ENCODE measurements around the gene SYNPO2L.
"Not testable (repeated sequence)": the region's sequence is repeated elsewhere in the genome, so short reads cannot be mapped to it uniquely, and the experiment has no call there.

DNA sequence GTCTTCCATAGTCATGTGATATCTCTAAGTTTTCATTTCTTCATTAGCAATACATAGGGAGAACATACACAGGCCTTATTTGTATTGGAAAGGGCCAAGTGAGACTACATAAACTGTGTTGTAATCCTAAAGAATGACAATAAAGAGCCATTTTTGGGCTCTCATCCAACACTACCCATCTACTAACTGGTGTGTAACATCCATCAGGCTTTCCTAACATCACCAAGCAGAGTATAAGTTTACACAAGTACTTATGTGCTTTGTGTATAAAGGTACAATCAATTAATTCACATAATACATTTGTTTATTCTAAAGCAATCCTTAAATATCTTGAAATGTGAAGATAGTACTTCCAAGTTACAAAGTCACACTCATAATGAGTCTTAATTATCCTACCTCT is 39.5 kb upstream of the SYNPO2L start:
- not testable (repeated sequence) for TF ChIP-seq ZFP30 (CRISPR knock-in tag; IDR thresholded peaks at IDR 0.05); ZFP3 (CRISPR knock-in tag; IDR thresholded peaks at IDR 0.05); TCF4 (CRISPR knock-in tag; IDR thresholded peaks at IDR 0.05; ENCODE audit: borderline replicate concordance)
- TF ChIP-seq, protein P1, sequence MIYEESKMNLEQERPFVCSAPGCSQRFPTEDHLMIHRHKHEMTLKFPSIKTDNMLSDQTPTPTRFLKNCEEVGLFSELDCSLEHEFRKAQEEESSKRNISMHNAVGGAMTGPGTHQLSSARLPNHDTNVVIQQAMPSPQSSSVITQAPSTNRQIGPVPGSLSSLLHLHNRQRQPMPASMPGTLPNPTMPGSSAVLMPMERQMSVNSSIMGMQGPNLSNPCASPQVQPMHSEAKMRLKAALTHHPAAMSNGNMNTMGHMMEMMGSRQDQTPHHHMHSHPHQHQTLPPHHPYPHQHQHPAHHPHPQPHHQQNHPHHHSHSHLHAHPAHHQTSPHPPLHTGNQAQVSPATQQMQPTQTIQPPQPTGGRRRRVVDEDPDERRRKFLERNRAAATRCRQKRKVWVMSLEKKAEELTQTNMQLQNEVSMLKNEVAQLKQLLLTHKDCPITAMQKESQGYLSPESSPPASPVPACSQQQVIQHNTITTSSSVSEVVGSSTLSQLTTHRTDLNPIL (CRISPR knock-in tag; IDR thresholded peaks at IDR 0.05; ENCODE audit: low read depth), result not testable (repeated sequence)

All from SK-N-SH treated with all-trans-retinoic acid at 6 μM for 48 hours (cell line).